ENCODE measurements around the gene RITA1.

The RITA1 gene

DNA sequence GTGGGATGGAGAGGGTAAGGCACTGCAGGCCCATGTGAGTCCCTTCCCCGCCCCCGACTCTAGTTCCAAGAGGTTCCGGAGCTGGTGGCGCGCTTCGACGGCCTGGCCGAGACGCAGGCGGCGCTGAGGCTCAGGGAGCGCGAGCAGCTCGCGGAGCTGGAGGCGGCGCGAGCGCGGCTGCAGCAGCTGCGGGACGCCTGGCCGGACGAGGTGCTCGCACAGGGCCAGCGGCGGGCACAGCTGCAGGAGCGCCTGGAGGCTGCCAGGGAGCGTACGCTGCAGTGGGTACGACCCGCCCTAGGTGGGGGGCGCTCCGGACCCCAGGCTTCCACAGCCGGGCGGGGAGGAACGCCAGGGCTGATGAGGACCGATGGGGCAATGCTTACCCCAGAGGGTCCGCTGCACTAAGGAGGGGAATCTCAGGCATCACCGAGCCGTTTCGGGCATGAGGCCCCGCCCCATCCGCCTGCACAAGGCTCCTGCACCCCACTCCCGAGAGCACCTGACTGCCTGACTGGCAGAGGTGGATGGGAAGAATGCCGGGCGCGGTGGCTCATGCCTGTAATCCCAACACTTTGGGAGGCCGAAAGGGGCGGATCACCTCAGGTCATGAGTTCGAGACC is 31.1 kb upstream of the RITA1 start:
- DNase-seq (ENCODE audit: low read depth): no peak

DNA sequence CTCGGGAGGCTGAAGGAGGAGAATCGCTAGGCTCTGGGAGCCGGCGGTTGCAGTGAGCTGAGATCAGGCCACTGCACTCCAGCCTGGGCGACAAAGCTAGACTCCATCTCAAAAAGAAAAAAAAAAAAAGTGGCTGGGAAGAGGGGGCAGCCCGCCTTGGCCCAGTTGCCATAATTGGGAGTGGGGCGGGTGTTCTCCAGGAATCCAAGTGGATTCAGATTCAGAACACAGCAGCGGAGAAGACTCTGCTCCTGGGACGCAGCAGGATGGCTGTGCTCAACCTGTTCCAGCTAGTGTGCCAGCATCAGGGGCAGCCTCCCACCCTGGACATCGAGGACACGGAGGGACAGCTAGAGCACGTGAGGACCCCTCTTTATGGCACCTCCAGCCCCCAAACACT is 30.5 kb upstream of the RITA1 start:
- DNase-seq (ENCODE audit: low read depth): no peak

GRCh38 chr12:113155646-113156045 is 29.9 kb upstream of the RITA1 start:
- no peak for DNase-seq (ENCODE audit: low read depth)

DNA sequence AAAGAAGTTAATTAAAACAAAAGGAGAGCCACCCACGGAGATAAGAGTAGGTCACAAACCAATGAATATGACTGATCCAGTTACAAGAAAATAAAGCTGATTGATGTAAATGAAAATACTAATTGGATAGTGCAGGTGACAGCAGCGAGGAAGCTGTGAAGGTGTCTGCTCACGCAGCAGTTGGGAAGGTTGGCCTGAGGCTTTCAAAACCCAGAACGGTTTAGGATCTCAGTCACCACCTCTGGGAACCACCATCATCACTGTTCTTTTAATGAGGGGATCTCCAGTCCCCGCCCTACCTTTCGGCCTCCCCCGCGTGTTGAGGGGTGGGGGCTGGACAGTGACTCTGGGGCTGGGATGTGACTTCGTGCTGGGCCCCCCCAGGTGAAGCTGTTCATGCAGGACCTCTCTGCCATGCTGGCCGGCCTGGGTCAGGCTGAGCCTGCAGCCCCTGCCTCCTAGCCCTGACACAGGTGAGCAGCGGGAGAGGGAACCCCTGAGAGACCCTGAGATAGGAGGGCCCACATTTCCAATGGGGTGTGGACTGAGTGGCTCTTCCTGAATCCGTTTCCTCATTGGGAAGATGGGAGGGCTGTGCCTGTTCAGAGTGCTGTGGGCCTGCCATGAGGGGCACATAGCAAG is 28.2 kb upstream of the RITA1 start:
- DNase-seq (ENCODE audit: low read depth): no peak

DNA sequence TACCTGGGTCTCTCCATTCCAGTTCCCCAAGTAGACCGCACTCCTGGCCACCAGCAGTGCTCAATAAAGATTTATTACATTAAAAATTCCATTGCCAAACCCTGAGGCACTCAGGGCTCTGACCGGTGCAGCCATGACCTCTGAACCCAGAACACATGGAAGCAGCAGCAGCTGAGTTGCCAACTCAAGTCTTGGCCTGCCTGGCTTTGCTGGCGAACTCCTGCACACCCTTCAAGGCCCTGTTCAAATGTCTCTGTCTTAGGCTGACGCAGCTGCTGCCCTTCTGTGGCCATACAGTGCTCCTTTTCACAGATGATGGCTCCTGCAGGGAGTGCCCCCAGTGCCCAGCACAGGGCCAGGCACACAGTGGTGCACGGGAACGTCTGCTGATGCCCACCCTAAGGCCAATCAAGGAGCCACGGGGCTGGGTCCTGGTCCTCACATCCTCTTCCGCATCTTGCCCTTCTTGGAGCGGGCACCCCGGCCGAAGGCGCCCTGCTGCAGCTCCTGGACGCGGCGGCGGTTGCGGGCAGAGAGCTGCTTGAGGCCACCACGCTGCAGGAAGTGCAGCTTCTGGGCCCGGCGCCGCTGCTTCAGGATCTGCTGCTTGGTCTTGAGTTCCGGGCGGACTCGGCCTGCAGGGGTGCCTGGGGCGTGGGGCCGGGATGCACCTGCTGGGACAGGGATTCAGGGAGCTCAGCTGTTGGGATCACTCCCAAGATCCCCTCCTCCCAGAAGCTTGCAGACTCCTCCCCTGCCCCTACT is 26.9 kb upstream of the RITA1 start:
- DNase-seq (ENCODE audit: low read depth): no peak

GRCh38 chr12:113159937-113160336 is 25.6 kb upstream of the RITA1 start:
- no peak for DNase-seq (ENCODE audit: low read depth)

- DNase-seq (ENCODE audit: low read depth): no peak
Observed at GRCh38 chr12:113161415-113162016, 24.0 kb upstream of the RITA1 start.

DNA sequence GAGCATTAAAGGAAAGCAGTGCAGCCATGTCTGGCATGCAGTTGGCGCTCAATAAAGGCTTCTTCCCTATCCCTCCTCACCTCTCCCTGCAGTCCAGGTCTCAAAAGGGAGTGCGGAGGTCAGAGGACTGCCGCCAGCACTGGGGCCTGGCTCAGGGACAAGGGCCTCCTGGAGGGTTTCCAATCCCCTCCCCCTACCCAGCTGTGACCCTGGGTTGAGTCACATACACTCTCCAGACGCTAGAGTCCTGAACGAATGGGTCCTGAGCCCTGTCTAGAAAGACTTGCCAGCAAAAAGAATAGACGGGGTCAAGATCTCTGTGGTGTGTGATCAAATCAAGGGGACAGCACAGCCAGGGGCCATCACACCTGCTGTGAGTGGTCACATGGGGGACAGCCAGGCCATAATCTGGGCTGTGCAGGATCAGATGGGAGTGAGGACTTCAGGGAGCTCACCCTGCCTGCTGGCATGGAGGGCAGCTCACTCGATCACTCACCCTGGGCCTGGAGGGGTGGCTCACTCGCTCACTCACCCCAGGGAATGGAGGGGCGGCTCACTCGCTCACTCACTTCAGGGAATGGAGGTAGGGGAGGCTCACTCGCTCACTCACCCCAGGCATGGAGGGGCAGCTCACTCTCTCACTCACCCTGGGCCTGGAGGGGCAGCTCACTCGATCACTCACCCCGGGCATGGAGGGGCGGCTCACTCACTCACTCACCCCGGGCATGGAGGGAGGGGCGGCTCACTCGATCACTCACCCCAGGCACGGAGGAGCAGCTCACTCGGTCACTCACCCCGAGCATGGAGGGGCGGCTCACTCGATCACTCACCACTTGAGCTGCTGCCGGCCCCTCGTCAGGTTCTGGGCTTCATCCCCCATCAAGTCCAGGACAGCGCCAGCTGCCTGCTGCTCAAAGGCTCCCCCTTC is 23.2 kb upstream of the RITA1 start:
- no peak for DNase-seq (ENCODE audit: low read depth)

GRCh38 chr12:113163030-113163360 is 22.5 kb upstream of the RITA1 start:
- DNase-seq (ENCODE audit: low read depth): no peak

- DNase-seq (ENCODE audit: low read depth): no peak
Observed at GRCh38 chr12:113164014-113164413, 21.5 kb upstream of the RITA1 start.

- no peak for DNase-seq (ENCODE audit: low read depth)
Observed at GRCh38 chr12:113165521-113166450, 19.7 kb upstream of the RITA1 start.

GRCh38 chr12:113167868-113168267 is 17.7 kb upstream of the RITA1 start:
- no peak for DNase-seq (ENCODE audit: low read depth)

DNA sequence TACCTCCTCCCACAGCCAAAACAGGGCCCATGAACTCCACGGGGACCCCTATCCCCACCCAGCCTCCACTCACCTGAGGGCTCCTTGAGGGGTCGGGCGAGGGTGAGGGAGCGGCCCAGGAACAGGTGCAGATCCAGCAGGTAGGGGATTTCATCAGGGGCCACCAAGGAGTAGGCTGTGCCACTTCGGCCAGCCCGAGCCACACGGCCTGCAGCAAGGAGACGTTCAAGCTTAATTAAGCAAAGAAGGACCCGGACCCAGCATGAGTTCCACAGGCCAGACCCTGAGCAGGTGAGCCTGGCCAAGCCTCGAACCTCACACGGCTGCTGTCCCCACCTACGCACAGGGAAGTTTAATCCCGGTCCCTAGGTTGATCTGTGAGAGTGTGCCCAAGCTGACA is 15.8 kb upstream of the RITA1 start:
- DNase-seq (ENCODE audit: low read depth): no peak

DNA sequence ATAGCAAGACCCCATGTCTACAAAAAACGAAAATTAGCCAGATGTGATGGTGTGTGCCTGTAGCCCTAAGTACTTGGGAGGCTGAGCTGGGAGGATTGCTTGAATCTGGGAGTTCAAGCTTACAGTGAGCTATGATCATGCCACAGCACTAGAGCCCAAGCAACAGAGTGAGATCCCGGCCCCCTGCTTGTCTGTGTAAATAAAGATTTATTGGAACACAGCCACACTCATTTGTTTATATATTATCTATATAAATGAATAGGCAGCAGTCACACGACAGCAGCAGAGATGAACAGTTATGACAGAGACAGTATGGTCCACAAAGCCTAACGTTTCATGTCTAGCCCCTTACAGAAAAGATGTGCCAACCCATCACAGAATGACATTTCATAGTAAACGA is 15.1 kb upstream of the RITA1 start:
- no peak for DNase-seq (ENCODE audit: low read depth)

DNA sequence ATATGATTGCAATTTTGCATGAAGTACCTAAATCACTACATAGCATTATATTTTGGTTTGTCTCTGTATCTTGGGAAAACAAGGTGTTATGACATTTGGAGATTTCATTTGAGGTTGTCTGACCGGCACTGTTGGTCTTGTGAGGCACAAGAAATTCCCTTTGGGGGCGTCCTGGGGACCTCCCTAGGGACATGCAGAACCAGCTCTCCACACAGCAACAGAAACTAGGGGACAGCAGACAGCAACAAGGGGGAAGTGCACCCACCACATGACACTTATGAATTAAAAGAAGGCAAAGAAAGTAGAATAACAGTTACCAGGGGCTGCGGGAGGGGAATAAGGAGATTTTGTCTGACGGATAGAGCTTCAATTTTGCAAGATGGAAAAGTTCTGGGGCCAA is 14.6 kb upstream of the RITA1 start:
- no peak for DNase-seq (ENCODE audit: low read depth)

DNA sequence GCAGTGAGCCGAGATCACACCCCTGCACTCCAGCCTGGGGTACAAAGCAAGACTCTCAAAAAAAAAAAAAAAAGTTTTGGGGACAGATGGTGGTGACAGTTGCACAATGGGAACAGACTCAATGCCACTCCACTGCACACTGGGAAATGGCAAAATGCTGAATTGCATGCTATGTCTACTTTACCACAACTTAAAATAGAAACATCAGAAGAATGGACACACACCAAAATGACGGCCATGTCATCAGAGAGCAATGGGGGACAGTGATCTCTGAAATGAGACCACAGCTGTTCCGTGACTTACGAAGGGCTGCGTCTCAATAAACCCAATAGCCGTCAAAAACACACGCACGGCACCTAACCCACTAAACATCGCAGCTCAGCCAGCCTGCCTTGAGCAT is 14.0 kb upstream of the RITA1 start:
- DNase-seq (ENCODE audit: low read depth): no peak

DNA sequence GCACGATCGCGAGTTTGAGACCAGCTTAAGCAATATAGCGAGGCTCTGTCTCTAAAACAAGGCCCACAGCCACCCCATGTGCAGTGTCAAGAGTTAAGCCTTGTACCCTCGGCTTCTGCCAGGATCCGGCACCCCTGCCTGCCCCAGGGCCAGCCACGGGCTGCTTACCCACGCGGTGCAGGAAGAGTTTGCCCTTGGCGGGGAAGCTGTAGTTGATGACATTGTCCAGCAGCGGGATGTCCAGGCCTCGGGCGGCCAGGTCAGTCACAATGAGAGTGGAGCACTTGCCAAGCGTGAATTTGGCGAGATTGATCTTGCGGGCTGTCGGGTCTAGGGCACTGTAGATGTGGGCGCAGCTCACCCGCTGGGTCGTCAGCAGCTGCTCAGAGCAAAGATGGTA is 13.3 kb upstream of the RITA1 start:
- DNase-seq (ENCODE audit: low read depth): no peak

DNA sequence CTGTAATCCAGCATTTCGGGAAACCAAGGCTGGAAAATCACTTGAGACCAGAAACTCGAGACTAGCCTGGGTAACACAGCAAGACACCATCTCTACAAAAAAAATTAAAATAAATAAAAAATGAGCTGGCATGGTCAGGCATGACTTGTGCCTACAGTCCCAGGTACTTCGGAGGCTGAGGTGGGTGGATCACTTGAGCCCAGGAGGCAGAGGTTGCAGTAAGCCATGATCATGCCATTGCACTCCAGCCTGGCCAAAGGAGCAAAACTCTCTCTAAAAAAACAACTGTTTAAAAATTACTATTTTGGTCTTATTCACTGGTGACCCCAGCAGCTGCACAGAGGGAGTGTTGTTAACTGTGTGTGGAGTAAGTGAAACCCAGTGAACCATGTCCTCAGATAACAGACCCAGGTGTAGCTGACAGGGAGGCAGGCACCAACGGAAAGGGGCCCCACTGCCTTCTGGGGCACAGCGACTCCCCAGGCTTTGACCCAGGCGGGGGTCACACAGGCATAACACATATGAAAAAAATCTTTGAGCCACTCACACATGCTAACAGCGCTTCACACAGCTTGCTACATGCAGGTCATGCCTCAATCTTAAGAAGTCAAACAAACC is 12.3 kb upstream of the RITA1 start:
- DNase-seq (ENCODE audit: low read depth): no peak

GRCh38 chr12:113174461-113175384 is 10.8 kb upstream of the RITA1 start:
- peak; percentile 70 for DNase-seq (ENCODE audit: low read depth)

Measured in stimulated activated CD8-positive, alpha-beta memory T cell treated with anti-CD3 and anti-CD28 coated beads, Interleukin-4, amount 100 ng/mL, for 24 hours (primary cell).